GM20431 (cell line): ENCODE results near the gene SMTN.

Experiments
- in situ Hi-C: fragments of 300-500 bp; cut with MseI, MboI; formaldehyde crosslinking; loops from one replicate; pipeline ENCODE4 v1.15.0; 2020; ENCODE audit warnings: low sequenced_read_pairs; ENCODE audit not compliant: unreplicated experiment

Gene SMTN

DNA sequence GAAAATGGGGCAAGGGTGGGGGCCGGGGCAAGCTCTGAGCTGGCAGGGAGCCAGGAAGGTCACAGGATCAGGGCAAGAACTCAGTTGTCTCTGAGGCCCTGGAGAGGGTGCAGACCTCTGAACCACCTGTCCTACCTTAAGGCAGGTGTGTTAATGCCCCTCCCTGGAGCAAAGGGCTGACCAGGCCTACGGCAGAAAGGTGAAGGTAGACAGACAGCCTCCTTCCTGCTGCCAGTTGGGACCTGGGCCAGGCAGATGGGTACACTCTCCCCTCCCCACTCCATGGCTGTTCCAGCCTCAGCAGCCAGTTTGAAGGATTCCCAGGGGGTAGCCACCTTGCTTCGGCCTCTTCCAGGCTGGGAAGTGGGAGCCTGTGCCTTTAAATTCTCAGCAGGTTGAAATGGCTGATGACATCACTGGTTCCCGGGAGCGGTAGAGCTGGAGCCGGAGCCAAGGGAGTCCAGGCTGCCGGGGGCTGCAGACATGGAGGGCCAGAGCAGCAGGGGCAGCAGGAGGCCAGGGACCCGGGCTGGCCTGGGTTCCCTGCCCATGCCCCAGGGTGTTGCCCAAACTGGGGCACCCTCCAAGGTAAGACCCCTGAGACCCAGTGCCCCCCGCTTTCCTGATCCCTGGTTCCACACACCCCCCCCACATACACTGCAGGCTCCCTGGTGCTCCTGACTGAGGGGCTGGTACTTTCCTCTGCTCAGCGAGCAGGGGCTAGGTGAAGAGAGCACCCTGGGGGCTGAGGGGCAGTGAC lies 41.6 kb downstream of the SMTN start, which contains the start of gene INPP5J:
TSS of gene INPP5J (plus strand) at position 435 of the 760 bp plus-strand sequence. CDS start at position 484, 49 bp downstream.
- in situ Hi-C loops, result no loop called here

- in situ Hi-C loops, result no loop called here
Measured at GRCh38 chr22:31123292-31123602, 42.1 kb downstream of the SMTN start.

- in situ Hi-C loops, result no loop called here
Measured at GRCh38 chr22:31124290-31124689, 43.2 kb downstream of the SMTN start.

DNA sequence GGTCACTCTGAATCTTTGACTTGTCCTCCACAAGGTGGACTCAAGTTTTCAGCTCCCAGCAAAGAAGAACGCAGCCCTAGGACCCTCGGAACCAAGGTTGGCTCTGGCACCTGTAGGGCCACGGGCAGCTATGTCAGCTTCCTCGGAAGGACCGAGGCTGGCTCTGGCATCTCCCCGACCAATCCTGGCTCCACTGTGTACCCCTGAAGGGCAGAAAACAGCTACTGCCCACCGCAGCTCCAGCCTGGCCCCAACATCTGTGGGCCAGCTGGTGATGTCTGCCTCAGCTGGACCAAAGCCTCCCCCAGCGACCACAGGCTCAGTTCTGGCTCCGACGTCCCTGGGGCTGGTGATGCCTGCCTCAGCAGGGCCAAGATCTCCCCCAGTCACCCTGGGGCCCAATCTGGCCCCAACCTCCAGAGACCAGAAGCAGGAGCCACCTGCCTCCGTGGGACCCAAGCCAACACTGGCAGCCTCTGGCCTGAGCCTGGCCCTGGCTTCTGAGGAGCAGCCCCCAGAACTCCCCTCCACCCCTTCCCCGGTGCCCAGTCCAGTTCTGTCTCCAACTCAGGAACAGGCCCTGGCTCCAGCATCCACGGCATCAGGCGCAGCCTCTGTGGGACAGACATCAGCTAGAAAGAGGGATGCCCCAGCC lies 43.8 kb downstream of the SMTN start:
- in situ Hi-C loops, result no loop called here

GRCh38 chr22:31125521-31126117 lies 44.5 kb downstream of the SMTN start:
- in situ Hi-C loops, result no loop called here

GRCh38 chr22:31126128-31126868 lies 45.2 kb downstream of the SMTN start:
- in situ Hi-C loops, result no loop called here

DNA sequence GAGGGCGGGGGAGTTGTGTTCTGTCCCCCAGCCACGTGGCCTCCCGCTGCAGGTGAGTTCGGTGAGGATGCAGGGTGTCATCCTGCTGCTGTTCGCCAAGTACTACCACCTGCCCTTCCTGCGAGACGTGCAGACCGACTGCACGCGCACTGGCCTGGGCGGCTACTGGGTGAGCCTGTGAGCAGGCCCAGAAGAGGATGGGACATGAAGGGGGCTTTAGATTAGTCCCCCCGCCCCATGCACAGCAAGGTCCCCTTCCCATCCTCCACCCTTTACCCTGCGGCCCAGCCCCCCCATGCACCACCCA lies 45.7 kb downstream of the SMTN start:
- in situ Hi-C loops, result no loop called here

GRCh38 chr22:31127181-31127772 lies 46.2 kb downstream of the SMTN start:
- in situ Hi-C loops, result no loop called here

DNA sequence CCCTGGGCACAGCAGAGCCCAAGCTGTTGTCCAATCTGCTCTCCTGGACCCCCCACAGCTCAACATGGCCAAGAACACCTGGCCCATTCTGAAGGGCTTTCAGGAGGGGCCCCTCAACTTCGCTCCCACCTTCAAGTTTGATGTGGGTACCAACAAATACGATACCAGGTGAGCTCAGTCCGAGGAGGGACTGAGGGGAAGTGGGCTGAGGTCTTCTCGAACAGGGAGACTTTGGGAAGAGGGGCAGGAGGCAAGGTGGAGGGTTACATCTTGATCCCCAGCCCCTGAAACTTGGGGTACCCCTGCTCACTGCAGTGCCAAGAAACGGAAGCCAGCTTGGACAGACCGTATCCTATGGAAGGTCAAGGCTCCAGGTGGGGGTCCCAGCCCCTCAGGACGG lies 47.0 kb downstream of the SMTN start:
- in situ Hi-C loops, result no loop called here

- in situ Hi-C loops, result no loop called here
Measured at GRCh38 chr22:31130873-31131272, 49.8 kb downstream of the SMTN start.

DNA sequence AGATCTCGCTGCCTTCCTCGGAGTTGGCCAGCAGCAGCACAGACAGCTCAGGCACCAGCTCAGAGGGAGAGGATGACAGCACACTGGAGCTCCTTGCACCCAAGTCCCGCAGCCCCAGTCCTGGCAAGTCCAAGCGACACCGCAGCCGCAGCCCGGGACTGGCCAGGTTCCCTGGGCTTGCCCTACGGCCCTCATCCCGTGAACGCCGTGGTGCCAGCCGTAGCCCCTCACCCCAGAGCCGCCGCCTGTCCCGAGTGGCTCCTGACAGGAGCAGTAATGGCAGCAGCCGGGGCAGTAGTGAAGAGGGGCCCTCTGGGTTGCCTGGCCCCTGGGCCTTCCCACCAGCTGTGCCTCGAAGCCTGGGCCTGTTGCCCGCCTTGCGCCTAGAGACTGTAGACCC lies 52.8 kb downstream of the SMTN start:
- in situ Hi-C loops, result no loop called here

DNA sequence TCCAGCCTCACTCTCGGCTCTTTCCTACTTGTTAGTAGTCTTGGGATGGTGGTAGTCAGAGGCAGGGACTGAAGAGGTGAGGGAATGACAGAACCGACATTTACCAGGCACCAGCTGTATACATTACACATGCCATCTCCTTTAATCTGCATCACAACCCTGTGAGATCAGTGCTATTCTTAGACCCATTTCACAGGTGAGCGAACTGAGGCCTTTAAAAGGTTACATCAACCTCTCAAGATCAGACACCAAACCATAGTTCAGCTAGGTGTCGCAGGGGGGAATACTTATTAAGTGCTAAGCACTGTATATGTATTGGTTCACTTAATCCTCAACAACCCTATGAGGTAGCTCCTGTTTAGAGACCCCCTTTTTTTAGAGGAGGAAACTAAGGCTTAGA lies 53.6 kb downstream of the SMTN start:
- in situ Hi-C loops, result no loop called here

GRCh38 chr22:31135706-31136105 lies 54.6 kb downstream of the SMTN start:
- in situ Hi-C loops, result no loop called here

GRCh38 chr22:31136155-31136554 lies 55.0 kb downstream of the SMTN start:
- in situ Hi-C loops, result no loop called here

DNA sequence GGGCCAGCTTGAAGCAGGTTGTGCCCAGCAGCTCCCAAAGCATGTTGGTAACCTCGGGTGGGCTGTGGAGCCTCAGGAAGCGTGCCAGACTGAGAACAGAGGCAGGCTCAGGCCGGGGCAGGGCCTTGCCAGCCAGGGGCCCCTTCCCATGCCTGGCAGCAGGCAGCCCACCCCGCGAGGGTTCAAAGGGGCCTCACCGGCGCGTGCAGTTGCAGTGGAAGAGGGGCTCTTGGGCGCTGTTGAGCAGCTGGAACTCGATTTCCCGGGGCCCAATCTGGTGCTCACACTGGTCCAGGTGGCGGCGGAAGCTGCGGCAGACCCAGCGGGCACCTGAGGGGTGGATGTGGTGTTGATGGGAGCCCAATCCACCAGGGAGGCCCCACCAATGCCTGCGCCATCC lies 55.6 kb downstream of the SMTN start:
- in situ Hi-C loops, result no loop called here

DNA sequence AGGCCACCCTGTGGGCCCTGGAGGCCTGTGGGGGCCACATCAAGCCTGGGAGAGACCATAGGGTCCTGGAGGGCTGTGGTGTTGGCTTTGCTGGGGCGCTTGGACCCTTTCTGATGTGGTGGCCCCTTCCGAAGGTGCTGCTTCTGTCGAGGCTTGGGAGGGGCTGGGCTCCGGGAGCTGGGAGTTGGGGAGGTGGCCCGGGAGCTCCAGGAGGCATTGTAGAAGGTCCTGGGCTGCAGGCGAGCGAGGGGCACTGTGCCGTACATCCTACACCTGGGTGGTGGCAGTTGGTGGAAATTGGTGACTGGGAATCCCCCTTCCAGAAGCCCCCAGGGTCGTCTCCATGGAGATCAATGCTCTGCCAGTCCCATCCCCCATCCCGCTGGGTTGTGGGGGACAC lies 56.6 kb downstream of the SMTN start:
- in situ Hi-C loops, result no loop called here

DNA sequence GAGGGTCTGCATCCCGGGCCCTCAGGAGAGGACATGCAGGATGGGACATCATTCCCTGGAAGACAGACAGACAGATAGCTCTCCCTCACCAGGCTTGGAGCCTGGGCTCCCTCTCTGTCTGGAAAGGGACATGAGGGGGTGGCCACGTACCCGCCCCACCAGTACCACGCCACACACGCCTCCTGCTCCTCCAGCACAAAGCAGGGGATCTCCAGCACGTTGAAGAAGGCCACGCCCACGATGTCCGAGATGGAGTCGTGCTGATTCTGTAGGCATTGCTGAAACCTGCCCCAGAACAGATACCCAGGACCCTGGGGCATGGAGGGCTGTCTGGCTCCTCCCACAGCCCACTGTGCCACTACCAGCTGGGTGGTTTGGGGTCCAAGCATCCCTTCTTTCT lies 57.0 kb downstream of the SMTN start:
- in situ Hi-C loops, result no loop called here

DNA sequence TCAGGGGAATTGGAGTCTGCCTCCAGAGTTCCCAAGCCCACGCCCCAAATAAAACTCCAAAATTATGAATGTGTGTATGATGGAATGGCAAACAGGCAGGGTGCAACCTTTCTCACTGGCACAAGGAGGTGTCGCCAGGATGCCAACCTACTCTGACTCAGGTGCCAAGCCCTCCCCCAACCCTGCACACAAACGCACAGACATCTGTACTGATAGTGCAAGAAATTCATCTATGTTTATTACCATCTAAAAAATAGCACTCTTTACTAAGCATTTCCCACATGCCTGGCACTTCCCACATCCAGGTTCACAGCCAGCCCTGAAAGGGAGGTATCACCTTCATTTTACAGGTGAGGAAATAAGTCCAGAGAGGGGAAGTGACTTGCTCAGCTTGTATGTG lies 57.9 kb downstream of the SMTN start:
- in situ Hi-C loops, result no loop called here

GRCh38 chr22:31139866-31140716 lies 59.0 kb downstream of the SMTN start, which contains the start of gene PLA2G3:
Gene PLA2G3, minus strand, starts transcription at chr22:31140508. Its CDS starts 154 bp downstream, at chr22:31140354.
- in situ Hi-C loops, result no loop called here

- in situ Hi-C loops, result no loop called here
Measured at GRCh38 chr22:31140746-31141145, 59.6 kb downstream of the SMTN start.
